HepG2 (cell line): ENCODE results near the gene CDRT4. TPM values are rescaled to one million over a fixed set of nuclear protein-coding genes. Genes with fewer than 3 reads are reported as not detected.

ENCODE experiments used
- ATAC-seq: fragments of 200-7000 bp; cut with Tn5 transposase; 3 replicates; pipeline ENCODE4 v1.9.1; 2020; ENCODE audit warnings: mild to moderate bottlenecking, moderate library complexity
- BruUV-seq: library from RNA; stranded (reverse); fragments of 400-500 nt; replicated peaks from 2 replicates; lab custom pipeline; 2021; lab: Mats Ljungman, UMichigan
- CTCF ChIA-PET: fragments of 300-600 bp; formaldehyde crosslinking; extraction: SDS; loops from one replicate; lab custom pipeline; 2021; ENCODE audit warnings: low total read pairs, inconsistent platforms, low intra/inter-chr PET ratio; lab: Yijun Ruan, JAX
- POLR2A ChIA-PET: fragments of 350-600 bp; sonication (Branson Sonifier 250); formaldehyde crosslinking; loops from one replicate; lab custom pipeline; 2020; ENCODE audit warnings: antibody characterized with exemption, inconsistent platforms; lab: Yijun Ruan, JAX
- DNase-seq: peaks from one replicate; pipeline ENCODE4 v3.0.0-alpha.2; 2015; ENCODE audit warnings: low spot score
- FAIRE-seq: peaks from 3 replicates; lab custom pipeline; 2011; peaks lifted over from hg19 to GRCh38; lab: Jason Lieb, UNC
- H2AFZ ChIP-seq: one replicate; pipeline ENCODE4 v1.6.1; 2011; ENCODE audit warnings: low read length, inconsistent platforms
- H3K27ac ChIP-seq: fragments of 300-600 bp; 3 replicates; pipeline ENCODE4 v1.8.0; 2011; ENCODE audit warnings: mixed run types, mild to moderate bottlenecking, mixed read lengths, low read length, inconsistent platforms; ENCODE audit not compliant: insufficient read depth; ENCODE audit errors: extremely low read length
- H3K27me3 ChIP-seq, 2 experiments: fragments of 200-600 bp in 1 of 2; 2 replicates in 1 of 2; 3 replicates in 1 of 2; pipeline versions ENCODE4 v1.6.0 to v1.8.0; 2011; ENCODE audit warnings: low read length in 2 of 2, mild to moderate bottlenecking in 2 of 2, moderate library complexity in 2 of 2, inconsistent platforms in 1 of 2; ENCODE audit not compliant: insufficient read depth in 2 of 2, control insufficient read depth in 1 of 2
- H3K36me3 ChIP-seq, 2 experiments: fragments of 200-600 bp in 1 of 2; replicated peaks in 1 of 2; 2 replicates in 1 of 2; 3 replicates in 1 of 2; pipeline versions ENCODE4 v1.5.1 to v1.8.0; 2011; ENCODE audit warnings: low read length in 2 of 2, inconsistent platforms in 1 of 2; ENCODE audit not compliant: insufficient read depth in 2 of 2, control insufficient read depth in 1 of 2
- H3K4me1 ChIP-seq: 2 replicates; pipeline ENCODE4 v1.5.1; 2012; ENCODE audit warnings: low read length, inconsistent platforms; ENCODE audit not compliant: insufficient read depth
- H3K4me2 ChIP-seq: 2 replicates; pipeline ENCODE4 v1.6.0; 2011; ENCODE audit warnings: low read depth, low read length, inconsistent platforms
- H3K4me3 ChIP-seq, 3 experiments: fragments of 200-600 bp in 1 of 3; sonication (generic), shearing (Covaris generic) in 1 of 3; replicated peaks in 1 of 3; 2 replicates each; pipeline ENCODE4 v1.5.1; 2011 to 2016; ENCODE audit warnings: low read length in 3 of 3, inconsistent platforms in 2 of 3, low read depth in 2 of 3, mild to moderate bottlenecking in 2 of 3, control low read depth in 1 of 3, mixed read lengths in 1 of 3; ENCODE audit not compliant: insufficient read depth in 1 of 3
- H3K79me2 ChIP-seq: one replicate; pipeline ENCODE4 v1.6.1; 2011; ENCODE audit warnings: low read length, inconsistent platforms; ENCODE audit not compliant: insufficient read depth
- H3K9ac ChIP-seq: 2 replicates; pipeline ENCODE4 v1.6.0; 2011; ENCODE audit warnings: mild to moderate bottlenecking, low read depth, low read length, inconsistent platforms; ENCODE audit not compliant: insufficient read depth
- H3K9me3 ChIP-seq: 2 replicates; pipeline ENCODE4 v1.5.1; 2012; ENCODE audit warnings: mild to moderate bottlenecking, low read length
- H4K20me1 ChIP-seq: 2 replicates; pipeline ENCODE4 v1.6.0; 2011; ENCODE audit warnings: inconsistent platforms, mild to moderate bottlenecking, low read length, moderate library complexity; ENCODE audit not compliant: insufficient read depth
- CHD2 ChIP-seq: IDR thresholded peaks from 2 replicates; pipeline ENCODE4 v1.6.1; 2011; ENCODE audit warnings: low read depth, low read length, improper control_type of control experiment
- PITX1 ChIP-seq: sonication (generic); formaldehyde crosslinking; IDR thresholded peaks from 2 replicates; pipeline ENCODE4 v1.5.1; 2020; ENCODE audit warnings: mild to moderate bottlenecking, missing genetic modification reagents
- SP2 ChIP-seq: sonication (generic); formaldehyde crosslinking; IDR thresholded peaks from 2 replicates; pipeline ENCODE4 v1.5.1; 2020; ENCODE audit warnings: mild to moderate bottlenecking, missing genetic modification reagents
- ZNF180 ChIP-seq: sonication (generic); formaldehyde crosslinking; IDR thresholded peaks from 2 replicates; pipeline ENCODE4 v1.4.0; 2020; ENCODE audit warnings: low read depth, missing genetic modification reagents, borderline replicate concordance
- ZNF224 ChIP-seq: sonication (generic); formaldehyde crosslinking; IDR thresholded peaks from 2 replicates; pipeline ENCODE4 v1.5.0; 2020; ENCODE audit warnings: mild to moderate bottlenecking, missing genetic modification reagents
- ZSCAN20 ChIP-seq: sonication (generic); formaldehyde crosslinking; IDR thresholded peaks from 2 replicates; pipeline ENCODE4 v1.4.0; 2020; ENCODE audit warnings: missing genetic modification reagents, mild to moderate bottlenecking, borderline replicate concordance
- WGBS: methylation state at CpG from one replicate; pipeline ENCODE4 v1.1.6; 2017; ENCODE audit warnings: low lambda C conversion rate; 5-methylcytosine and 5-hydroxymethylcytosine counted together
- in situ Hi-C: cut with HindIII; loops from 2 replicates; pipeline ENCODE4 v1.10.0; 2017; ENCODE audit warnings: low pct_unique_long_range_greater_than_20kb; ENCODE audit not compliant: extremely low pct_ligation_motif_present
- intact Hi-C: fragments of 100-400 bp; cut with micrococcal nuclease; formaldehyde crosslinking; loops from one replicate; pipeline ENCODE4 v1.10.0; 2022; ENCODE audit not compliant: unreplicated experiment
- polyA plus RNA-seq, 8 experiments: library from polyadenylated mRNA; depleted of rRNA in 3 of 8; stranded (reverse) in 7 of 8; unstranded in 1 of 8; fragments of >200 nt; fragmentation: Illumina TruSeq in 4 of 8; extraction: Trizol in 4 of 8; gene quantifications; 2 replicates each; pipeline versions ENCODE4 v1.2.1 to v1.2.3, GENCODE V29; 2011 to 2016; ENCODE audit warnings: low read depth in 4 of 8, missing spikeins in 1 of 8, mixed read lengths in 1 of 8; ENCODE audit not compliant: insufficient read depth in 1 of 8
- total RNA-seq, 5 experiments: library from RNA; depleted of rRNA; stranded (reverse); fragments of >200 nt; fragmentation: Illumina TruSeq; extraction: Trizol; gene quantifications; 2 replicates each; pipeline ENCODE4 v1.2.3, GENCODE V29; 2016; ENCODE audit warnings: low read depth in 1 of 5
- TF ChIP-seq, protein P1 (sequence below): sonication (generic); formaldehyde crosslinking; IDR thresholded peaks from one replicate; pipeline ENCODE4 v1.5.1; 2020; ENCODE audit warnings: mild to moderate bottlenecking, missing genetic modification reagents; ENCODE audit errors: not compliant biosample characterization
- TF ChIP-seq, protein P2 (sequence below): sonication (generic); formaldehyde crosslinking; IDR thresholded peaks from 2 replicates; pipeline ENCODE4 v1.4.0; 2020; ENCODE audit warnings: missing genetic modification reagents

Gene CDRT4
- total and polyA plus RNA-seq, 2 of the 13 experiments (the other 11 are each of a cell fraction or from before 2014, with no cell fraction given), result 5.8 to 12.1 TPM

DNA sequence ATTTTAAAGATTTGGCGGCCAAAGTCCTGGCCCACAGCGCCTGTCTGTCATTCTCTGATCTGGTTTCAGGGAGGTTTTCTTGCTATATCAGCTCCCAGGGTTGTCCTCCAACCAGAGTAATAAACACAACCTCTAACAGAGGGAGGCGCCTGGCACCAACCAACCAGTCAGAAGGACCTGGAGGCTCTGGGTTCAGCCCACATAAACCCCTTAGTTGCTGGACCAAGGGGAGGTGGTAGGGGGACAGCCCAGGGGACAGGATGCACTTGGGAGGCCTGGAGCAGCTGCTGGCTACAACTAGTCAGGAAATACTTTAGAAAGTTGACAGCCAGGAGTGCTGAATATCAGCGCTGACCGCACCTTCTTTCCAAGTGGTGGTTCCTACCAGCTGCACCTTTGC, 41.7 kb upstream of the CDRT4 start:
- Histone ChIP-seq H3K4me3 (no peak overlapping the region), H3K4me2 (no peak overlapping the region), H3K4me1 (peaks cover 2% of the 10 kb centered on the region; the same call in 1 of the 2 replicates), H3K27ac (no peak overlapping the region), H3K36me3 (peaks cover 9 to 47% of the 10 kb centered on the region in 2 experiments), H3K9ac (no peak overlapping the region), H4K20me1 (peaks cover 2% of the 10 kb centered on the region; the same call in 1 of the 2 replicates), H3K79me2 (no peaks in the 10 kb centered on the region), H3K27me3 (no peaks in the 10 kb centered on the region), H3K9me3 (no peaks in the 10 kb centered on the region), H2AFZ (no peak overlapping the region)
- BruUV-seq, result no TSS peak
- in situ Hi-C loops (no loop called here), intact Hi-C loops (no loop called here)
- ATAC-seq, result no peak
- no peak for FAIRE-seq
- WGBS, result 98% methylated on average over 5 of the region's 5 CpGs
- ChIA-PET CTCF (no interaction called here), POLR2A (no interaction called here)
- DNase-seq, result no peak
- TF ChIP-seq, protein P1, sequence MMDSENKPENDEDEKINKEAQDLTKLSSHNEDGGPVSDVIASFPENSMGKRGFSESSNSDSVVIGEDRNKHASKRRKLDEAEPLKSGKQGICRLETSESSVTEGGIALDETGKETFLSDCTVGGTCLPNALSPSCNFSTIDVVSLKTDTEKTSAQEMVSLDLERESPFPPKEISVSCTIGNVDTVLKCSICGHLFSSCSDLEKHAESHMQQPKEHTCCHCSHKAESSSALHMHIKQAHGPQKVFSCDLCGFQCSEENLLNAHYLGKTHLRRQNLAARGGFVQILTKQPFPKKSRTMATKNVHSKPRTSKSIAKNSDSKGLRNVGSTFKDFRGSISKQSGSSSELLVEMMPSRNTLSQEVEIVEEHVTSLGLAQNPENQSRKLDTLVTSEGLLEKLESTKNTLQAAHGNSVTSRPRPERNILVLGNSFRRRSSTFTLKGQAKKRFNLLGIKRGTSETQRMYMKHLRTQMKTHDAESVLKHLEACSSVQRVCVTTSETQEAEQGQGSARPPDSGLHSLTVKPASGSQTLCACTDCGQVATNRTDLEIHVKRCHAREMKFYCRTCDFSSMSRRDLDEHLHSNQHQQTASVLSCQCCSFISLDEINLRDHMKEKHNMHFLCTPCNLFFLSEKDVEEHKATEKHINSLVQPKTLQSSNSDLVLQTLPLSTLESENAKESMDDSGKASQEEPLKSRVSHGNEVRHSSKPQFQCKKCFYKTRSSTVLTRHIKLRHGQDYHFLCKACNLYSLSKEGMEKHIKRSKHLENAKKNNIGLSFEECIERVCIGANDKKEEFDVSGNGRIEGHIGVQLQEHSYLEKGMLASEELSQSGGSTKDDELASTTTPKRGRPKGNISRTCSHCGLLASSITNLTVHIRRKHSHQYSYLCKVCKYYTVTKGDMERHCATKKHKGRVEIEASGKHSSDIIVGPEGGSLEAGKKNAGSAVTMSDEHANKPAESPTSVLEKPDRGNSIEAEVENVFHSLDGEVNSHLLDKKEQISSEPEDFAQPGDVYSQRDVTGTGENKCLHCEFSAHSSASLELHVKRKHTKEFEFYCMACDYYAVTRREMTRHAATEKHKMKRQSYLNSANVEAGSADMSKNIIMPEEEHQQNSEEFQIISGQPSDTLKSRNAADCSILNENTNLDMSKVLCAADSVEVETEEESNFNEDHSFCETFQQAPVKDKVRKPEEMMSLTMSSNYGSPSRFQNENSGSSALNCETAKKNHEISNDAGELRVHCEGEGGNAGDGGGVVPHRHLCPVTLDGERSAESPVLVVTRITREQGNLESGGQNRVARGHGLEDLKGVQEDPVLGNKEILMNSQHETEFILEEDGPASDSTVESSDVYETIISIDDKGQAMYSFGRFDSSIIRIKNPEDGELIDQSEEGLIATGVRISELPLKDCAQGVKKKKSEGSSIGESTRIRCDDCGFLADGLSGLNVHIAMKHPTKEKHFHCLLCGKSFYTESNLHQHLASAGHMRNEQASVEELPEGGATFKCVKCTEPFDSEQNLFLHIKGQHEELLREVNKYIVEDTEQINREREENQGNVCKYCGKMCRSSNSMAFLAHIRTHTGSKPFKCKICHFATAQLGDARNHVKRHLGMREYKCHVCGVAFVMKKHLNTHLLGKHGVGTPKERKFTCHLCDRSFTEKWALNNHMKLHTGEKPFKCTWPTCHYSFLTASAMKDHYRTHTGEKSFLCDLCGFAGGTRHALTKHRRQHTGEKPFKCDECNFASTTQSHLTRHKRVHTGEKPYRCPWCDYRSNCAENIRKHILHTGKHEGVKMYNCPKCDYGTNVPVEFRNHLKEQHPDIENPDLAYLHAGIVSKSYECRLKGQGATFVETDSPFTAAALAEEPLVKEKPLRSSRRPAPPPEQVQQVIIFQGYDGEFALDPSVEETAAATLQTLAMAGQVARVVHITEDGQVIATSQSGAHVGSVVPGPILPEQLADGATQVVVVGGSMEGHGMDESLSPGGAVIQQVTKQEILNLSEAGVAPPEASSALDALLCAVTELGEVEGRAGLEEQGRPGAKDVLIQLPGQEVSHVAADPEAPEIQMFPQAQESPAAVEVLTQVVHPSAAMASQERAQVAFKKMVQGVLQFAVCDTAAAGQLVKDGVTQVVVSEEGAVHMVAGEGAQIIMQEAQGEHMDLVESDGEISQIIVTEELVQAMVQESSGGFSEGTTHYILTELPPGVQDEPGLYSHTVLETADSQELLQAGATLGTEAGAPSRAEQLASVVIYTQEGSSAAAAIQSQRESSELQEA (CRISPR knock-in tag), result no peak
- TF ChIP-seq, protein P2, sequence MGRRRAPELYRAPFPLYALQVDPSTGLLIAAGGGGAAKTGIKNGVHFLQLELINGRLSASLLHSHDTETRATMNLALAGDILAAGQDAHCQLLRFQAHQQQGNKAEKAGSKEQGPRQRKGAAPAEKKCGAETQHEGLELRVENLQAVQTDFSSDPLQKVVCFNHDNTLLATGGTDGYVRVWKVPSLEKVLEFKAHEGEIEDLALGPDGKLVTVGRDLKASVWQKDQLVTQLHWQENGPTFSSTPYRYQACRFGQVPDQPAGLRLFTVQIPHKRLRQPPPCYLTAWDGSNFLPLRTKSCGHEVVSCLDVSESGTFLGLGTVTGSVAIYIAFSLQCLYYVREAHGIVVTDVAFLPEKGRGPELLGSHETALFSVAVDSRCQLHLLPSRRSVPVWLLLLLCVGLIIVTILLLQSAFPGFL (CRISPR knock-in tag), result no peak
- TF ChIP-seq CHD2, result no peak
- no peak for TF ChIP-seq ZNF224 (CRISPR knock-in tag)
- no peak for TF ChIP-seq ZSCAN20 (CRISPR knock-in tag)
- TF ChIP-seq PITX1 (CRISPR knock-in tag), result no peak
- TF ChIP-seq ZNF180 (CRISPR knock-in tag), result no peak
- no peak for TF ChIP-seq SP2
